ENCODE measurements around the gene ZNF385B. TPM values are rescaled to one million over a fixed set of nuclear protein-coding genes. Genes with fewer than 3 reads are reported as not detected.

The ZNF385B gene
- total and polyA plus RNA-seq, 9 of the 15 experiments (the other 6 are each of a cell fraction or from before 2014, with no cell fraction given) = 0.50 TPM; not detected in 8

- 13% methylated on average over 1 of the region's 1 CpG for WGBS (ENCODE audit: insufficient coverage, low coverage, missing lambda C conversion rate)
- no peaks in the 10 kb centered on the region for H3K27me3 ChIP-seq (ENCODE audit: control insufficient read depth in 2 of 2, insufficient read depth in 2 of 2, low read length in 2 of 2)
These were observed 96.7 kb downstream of the ZNF385B start for GRCh38 chr2:179764710-179765109.

DNA sequence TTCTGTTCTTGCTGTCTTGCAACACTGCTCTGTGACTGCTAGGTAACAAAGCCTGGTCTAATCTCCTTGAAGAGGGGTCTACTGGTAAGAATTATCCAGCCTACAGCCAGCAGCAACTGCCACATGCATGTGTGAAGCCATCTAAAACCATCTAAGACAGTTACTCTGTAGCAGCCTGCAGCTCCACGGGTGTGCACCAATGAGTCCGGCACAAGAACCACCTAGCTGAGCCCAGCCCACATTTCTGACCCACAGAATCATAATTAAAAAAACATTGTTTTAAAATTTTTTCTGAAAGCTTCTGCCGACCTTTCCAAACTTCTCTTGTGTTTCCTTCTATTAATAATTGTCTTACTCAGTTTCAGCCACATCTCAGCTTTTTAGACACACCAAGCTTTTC lies 102.8 kb downstream of the ZNF385B start:
- Histone ChIP-seq H3K4me2 (ENCODE audit: insufficient read depth, low read length) (no peak overlapping the region), H3K27ac (ENCODE audit: extremely low read depth, low read depth, low read length) (no peak overlapping the region), H4K20me1 (replicated peaks; ENCODE audit: control insufficient read depth, insufficient read depth, low read length) (no peaks in the 10 kb centered on the region), H3K9me3 (replicated peaks; ENCODE audit: control insufficient read depth, insufficient read depth, low read depth, low read length) (no peaks in the 10 kb centered on the region), H3K4me1 (replicated peaks in 1 of 2; ENCODE audit: control insufficient read depth in 2 of 2, insufficient read depth in 2 of 2, low read length in 2 of 2) (no peaks in the 10 kb centered on the region), H3K27me3 (ENCODE audit: control insufficient read depth in 2 of 2, insufficient read depth in 2 of 2, low read length in 2 of 2) (no peaks in the 10 kb centered on the region), H3K9me1 (ENCODE audit: control insufficient read depth, insufficient read depth, low read length) (no peaks in the 10 kb centered on the region), H3K4me3 (no peak overlapping the region), H3K36me3 (ENCODE audit: control insufficient read depth, insufficient read depth, low read length) (no peaks in the 10 kb centered on the region), H3K79me2 (ENCODE audit: control insufficient read depth, insufficient read depth, low read length) (no peaks in the 10 kb centered on the region), H3K9ac (ENCODE audit: insufficient read depth in 1 of 2, low read depth in 2 of 2, low read length in 2 of 2) (no peak overlapping the region), H2AFZ (ENCODE audit: low read depth, low read length) (no peak overlapping the region)
- no TSS peak for BruUV-seq (replicated peaks)
- POLR2A ChIA-PET = interaction anchor here (0.8 to 1.2 kb wide), 2 partner anchors 10 to 14 kb away, joined by 3 read pairs; no protein-coding TSS in a partner anchor
- DNase-seq (ENCODE audit: extremely low read depth in 1 of 4, low spot score in 3 of 4) = no peak
- FAIRE-seq = no peak
- intact Hi-C loops (cut with micrococcal nuclease) = no loop called here
- in situ Hi-C loops (cut with MboI) = no loop called here
- WGBS (ENCODE audit: insufficient coverage, low coverage, missing lambda C conversion rate) = 15% methylated on average over 3 of the region's 3 CpGs
- CTCF ChIA-PET (ENCODE audit: low intra/inter-chr PET ratio) = no interaction called here
- no peak for ATAC-seq
- TF ChIP-seq CTBP1 (IDR thresholded peaks at IDR 0.05; ENCODE audit: borderline replicate concordance) (no peak), XRCC4 (IDR thresholded peaks at IDR 0.05; ENCODE audit: extremely low read depth, insufficient read depth, insufficient read length) (no peak), MCM5 (IDR thresholded peaks at IDR 0.05; ENCODE audit: low read depth) (no peak), ZBTB43 (CRISPR knock-in tag; IDR thresholded peaks at IDR 0.05) (no peak), ZNF699 (CRISPR knock-in tag; IDR thresholded peaks at IDR 0.05; ENCODE audit: insufficient replicate concordance) (no peak), COPS2 (conservative IDR thresholded peaks at IDR 0.05) (no peak), ETV5 (CRISPR knock-in tag; IDR thresholded peaks at IDR 0.05; ENCODE audit: low read depth) (no peak), EGR1 (conservative IDR thresholded peaks at IDR 0.05) (no peak)
- TF ChIP-seq, protein P1, sequence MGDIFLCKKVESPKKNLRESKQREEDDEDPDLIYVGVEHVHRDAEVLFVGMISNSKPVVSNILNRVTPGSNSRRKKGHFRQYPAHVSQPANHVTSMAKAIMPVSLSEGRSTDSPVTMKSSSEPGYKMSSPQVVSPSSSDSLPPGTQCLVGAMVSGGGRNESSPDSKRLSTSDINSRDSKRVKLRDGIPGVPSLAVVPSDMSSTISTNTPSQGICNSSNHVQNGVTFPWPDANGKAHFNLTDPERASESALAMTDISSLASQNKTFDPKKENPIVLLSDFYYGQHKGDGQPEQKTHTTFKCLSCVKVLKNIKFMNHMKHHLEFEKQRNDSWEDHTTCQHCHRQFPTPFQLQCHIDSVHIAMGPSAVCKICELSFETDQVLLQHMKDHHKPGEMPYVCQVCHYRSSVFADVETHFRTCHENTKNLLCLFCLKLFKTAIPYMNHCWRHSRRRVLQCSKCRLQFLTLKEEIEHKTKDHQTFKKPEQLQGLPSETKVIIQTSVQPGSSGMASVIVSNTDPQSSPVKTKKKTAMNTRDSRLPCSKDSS (IDR thresholded peaks at IDR 0.05; ENCODE audit: low read depth, partially characterized antibody) = no peak
- TF ChIP-seq, protein P2, sequence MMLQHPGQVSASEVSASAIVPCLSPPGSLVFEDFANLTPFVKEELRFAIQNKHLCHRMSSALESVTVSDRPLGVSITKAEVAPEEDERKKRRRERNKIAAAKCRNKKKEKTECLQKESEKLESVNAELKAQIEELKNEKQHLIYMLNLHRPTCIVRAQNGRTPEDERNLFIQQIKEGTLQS (IDR thresholded peaks at IDR 0.05) = no peak
- TF ChIP-seq, protein P2 (CRISPR knock-in tag; conservative IDR thresholded peaks at IDR 0.05) = no peak

More at GRCh38 chr2:179764710-179765109, 96.7 kb downstream of the ZNF385B start:
- no peaks in the 10 kb centered on the region for H3K9me1 ChIP-seq (ENCODE audit: control insufficient read depth, insufficient read depth, low read length)
- DNase-seq (ENCODE audit: extremely low read depth in 1 of 4, low spot score in 3 of 4) = no peak
- intact Hi-C loops (cut with micrococcal nuclease) = no loop called here
- ATAC-seq = no peak
- no peaks in the 10 kb centered on the region for H3K4me1 ChIP-seq (replicated peaks in 1 of 2; ENCODE audit: control insufficient read depth in 2 of 2, insufficient read depth in 2 of 2, low read length in 2 of 2)
- in situ Hi-C loops (cut with MboI) = no loop called here
- H3K4me3 ChIP-seq = no peak overlapping the region
- no peak overlapping the region for H3K4me2 ChIP-seq (ENCODE audit: insufficient read depth, low read length)
- no peaks in the 10 kb centered on the region for H3K9me3 ChIP-seq (replicated peaks; ENCODE audit: control insufficient read depth, insufficient read depth, low read depth, low read length)
- H3K36me3 ChIP-seq (ENCODE audit: control insufficient read depth, insufficient read depth, low read length) = no peaks in the 10 kb centered on the region
- H3K9ac ChIP-seq (ENCODE audit: insufficient read depth in 1 of 2, low read depth in 2 of 2, low read length in 2 of 2) = no peak overlapping the region
- no peaks in the 10 kb centered on the region for H4K20me1 ChIP-seq (replicated peaks; ENCODE audit: control insufficient read depth, insufficient read depth, low read length)
- H2AFZ ChIP-seq (ENCODE audit: low read depth, low read length) = no peak overlapping the region
- ChIA-PET POLR2A (no interaction called here), CTCF (ENCODE audit: low intra/inter-chr PET ratio) (no interaction called here)
- H3K79me2 ChIP-seq (ENCODE audit: control insufficient read depth, insufficient read depth, low read length) = no peaks in the 10 kb centered on the region
- BruUV-seq (replicated peaks) = no TSS peak
- no peak overlapping the region for H3K27ac ChIP-seq (ENCODE audit: extremely low read depth, low read depth, low read length)
- no peak for FAIRE-seq
- no peak for TF ChIP-seq ETV5 (CRISPR knock-in tag; IDR thresholded peaks at IDR 0.05; ENCODE audit: low read depth)
- no peak for TF ChIP-seq ZNF584 (CRISPR knock-in tag; IDR thresholded peaks at IDR 0.05; ENCODE audit: low read depth)
- TF ChIP-seq LCOR (CRISPR knock-in tag; IDR thresholded peaks at IDR 0.05) = no peak
- TF ChIP-seq GABPA (tag; conservative IDR thresholded peaks at IDR 0.05; ENCODE audit: low read depth) = no peak
- TF ChIP-seq DMBX1 (CRISPR knock-in tag; IDR thresholded peaks at IDR 0.05; ENCODE audit: borderline replicate concordance) = no peak
- no peak for TF ChIP-seq HMGN3 (IDR thresholded peaks at IDR 0.05; ENCODE audit: borderline replicate concordance, extremely low read depth, insufficient read length, low read depth, low read length)
